HG02973 (cell line): ENCODE data around the gene TAC4.

Experiments used
- ATAC-seq: cut with Tn5 transposase; IDR thresholded peaks from one replicate; pipeline ENCODE4 v1.9.1; 2021; ENCODE audit warnings: moderate library complexity; ENCODE audit not compliant: unreplicated experiment

Gene TAC4

DNA sequence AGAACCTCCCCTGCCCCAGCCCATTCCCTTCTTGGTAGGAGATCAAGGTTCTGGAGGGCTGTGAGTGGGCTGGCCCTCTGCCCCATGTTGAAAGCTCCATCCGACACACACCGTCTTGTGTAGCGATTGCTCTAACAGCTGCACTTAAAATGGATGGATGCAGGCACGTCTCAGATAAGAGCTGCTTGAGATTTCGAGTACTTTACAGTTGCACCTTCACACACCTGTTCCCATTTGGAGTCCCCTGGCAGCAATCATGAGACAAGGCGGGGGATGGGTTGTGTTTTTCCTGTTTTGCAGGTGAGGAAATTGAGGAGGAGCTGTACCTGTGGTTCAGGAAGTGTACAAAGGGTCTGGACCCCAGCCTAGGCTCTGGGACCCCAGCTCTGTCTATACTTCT is 25.6 kb upstream of the TAC4 start:
- ATAC-seq: no peak

DNA sequence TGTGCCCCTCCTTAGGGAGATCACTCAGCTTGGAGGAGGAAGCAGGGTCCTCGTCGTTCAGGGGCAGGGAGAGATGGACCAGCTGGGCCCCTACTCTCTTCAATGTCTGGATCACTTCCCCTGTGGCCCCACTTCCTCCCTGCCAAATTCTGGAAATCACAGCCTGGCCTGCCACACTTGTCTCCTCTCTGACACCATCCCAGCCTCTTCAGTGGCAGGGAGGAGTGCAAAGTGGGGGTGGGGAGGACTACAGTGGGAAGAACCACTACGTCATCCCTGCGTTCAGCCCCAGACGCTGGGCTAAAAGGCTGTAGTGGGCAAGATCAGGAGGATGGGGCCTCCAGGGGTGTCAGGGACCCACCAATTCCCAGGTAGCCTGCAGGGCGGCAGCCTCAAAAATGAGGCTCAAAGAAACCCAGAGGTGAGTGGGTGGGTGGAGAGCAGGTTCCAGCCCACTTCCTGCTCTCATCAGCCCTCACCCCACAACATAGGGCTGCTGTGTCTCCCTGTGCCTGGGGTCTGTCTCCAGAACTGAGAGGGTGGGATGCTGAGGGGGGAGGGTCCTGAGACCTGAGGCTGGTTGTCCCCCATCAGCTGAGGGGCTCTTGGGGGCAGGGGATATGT is 25.0 kb upstream of the TAC4 start:
- no peak for ATAC-seq

DNA sequence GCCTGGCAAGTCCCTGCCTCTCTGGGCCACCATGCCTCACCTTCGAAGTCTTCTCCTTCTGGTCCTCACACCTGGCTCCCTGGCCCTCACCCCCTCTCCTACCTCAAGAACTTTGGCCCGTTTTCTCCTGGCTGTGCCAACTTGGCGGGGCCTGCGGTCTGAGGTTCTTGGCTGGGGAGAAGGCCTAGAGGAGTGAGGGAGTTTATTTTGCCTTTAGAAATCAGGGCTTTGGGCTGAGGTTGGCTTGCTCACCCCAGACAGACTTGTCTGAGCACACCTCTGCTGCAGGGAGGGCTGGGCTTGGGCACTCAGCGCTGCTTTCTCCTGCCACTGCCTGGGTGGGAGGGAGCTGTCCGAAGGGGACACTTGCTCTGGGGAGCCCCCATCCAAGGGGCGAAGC is 23.3 kb upstream of the TAC4 start:
- no peak for ATAC-seq

DNA sequence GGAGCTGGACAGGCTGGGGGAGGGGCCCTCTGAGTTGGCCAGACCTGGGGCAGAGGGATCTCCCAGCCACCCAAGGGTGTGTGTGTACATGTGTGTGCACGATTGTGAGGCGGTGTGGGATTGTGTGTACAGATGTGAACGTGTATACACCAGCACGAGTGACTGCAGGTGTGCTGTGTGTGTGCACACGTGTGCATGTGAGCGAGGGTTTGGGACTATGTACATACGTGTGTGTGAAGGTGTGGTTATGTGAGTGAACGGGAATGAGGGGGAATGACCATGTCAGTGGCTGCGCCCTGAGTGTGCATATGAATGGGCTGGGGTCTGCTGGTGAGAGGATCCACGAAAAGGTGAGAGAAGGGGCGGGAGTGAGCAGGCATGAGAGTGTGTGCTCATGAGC is 22.4 kb upstream of the TAC4 start:
- ATAC-seq: no peak

DNA sequence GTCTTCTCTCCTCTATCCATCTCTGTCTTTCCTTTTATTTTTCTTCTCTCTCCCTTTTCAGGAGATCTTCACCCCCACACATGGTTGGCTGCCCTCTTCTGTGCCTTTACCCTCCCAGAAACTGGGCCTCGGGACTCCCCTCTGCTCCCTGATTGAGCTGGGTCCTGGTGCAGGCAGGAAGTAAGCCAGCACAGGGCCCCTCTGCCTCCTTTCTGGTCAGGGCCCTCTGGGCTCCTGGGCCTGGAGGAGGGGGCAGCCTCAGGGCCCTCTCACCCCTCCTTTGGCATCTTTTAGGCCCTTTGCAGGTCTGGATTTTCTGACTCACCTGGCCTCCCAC is 21.1 kb upstream of the TAC4 start:
- ATAC-seq: no peak

DNA sequence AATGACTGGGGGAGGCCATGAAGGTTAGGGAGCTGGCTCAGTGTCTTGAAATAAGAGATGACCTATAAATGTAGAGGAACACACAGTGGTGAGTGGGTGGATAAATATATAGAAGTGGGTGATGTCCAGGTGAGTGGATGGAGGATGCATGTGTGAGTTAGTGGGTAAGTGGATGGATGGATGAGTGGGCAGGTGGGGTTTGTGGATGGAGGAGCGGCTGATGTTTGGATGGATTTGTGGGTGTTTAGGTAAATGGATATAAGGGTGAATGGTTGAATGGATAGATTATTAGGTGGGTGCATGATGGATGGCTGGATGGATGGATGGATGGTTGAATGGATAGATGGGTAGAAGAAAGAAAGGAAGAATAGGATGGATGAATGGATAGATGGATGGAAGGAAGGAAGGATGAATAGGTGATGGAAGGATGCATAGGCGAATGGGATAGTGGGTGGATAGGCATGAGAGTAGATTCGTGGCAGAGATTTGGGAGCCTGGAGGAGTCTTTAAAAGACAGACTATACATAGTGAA is 19.1 kb upstream of the TAC4 start:
- ATAC-seq: no peak

DNA sequence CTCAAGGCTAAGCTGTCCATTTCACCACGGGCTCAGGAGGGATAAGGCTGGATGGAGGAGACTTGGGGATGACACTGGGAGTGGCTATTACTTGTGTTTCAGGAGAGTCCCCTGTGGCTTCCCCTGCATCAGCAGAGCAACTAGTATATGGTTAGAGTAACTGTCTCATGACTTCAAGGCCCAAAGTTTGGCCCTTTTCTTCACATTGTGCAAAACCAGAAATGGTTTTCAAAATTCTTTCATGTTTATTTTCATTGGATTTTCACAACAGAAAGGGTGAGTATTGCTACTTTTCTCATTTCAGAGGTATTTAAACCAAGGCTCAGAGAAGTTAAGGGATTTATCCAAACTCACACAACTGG is 18.1 kb upstream of the TAC4 start:
- no peak for ATAC-seq

DNA sequence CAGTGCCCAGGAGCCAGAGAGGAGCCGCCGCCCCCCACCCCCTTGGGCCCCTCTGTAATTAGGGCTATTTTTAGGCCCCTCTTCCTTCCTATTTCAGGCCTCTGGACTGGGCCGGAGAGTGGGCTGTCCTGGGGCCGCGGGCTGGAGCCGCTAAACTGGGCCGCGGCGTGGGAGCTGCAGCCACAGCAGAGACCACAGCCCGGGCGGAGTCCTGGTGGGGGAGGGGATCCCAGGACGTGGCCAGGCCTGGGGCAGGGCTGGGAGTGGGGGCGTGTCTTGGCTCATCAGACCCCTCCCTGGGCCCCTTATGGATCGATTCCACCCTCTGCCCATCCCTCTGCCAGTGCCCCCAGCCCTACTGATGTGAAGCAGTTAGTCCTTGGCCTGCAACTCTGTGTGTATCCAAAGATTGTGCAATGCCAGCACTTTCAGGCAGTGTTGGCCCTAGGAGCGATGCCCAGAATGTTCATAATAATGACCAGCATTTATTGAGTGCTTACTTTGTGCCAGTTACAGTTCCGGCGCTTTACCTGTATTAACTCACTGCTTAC is 15.0 kb upstream of the TAC4 start:
- ATAC-seq: no peak

DNA sequence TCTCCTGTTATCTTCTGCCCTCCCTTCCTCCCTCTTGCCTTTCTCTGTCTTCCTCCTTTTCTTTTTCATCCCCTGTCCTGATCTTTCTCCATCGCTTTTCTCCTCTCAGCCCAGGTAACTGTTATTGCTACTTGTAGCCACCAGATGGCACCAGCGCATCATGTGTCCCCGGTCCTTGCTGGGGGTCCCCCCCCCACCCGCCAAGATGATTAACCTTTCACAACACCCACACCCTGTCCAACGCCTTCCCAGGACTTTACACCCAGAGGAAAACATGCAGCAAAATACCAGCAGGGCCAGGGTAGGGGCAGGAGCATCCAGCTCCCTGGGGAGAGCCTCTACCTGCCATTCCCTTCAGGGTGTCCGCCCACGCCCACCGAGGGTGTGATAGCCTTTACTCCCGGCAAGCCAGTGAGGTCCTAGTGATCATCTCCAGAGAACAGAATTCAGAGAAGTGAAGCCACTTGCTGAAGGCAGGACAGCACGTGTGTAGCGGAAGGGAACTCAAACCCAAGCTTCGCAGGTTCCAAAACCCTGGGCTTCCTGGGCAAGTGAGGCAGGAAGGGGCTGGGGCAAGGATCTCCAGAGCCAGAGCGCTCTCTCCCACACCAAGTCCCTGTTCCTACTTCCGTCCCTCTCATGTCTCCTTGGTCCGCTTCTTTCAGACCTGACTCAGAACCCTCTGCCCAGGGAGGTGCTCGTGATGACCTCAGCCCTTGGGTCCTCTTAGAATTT is 13.4 kb upstream of the TAC4 start:
- ATAC-seq: no peak

DNA sequence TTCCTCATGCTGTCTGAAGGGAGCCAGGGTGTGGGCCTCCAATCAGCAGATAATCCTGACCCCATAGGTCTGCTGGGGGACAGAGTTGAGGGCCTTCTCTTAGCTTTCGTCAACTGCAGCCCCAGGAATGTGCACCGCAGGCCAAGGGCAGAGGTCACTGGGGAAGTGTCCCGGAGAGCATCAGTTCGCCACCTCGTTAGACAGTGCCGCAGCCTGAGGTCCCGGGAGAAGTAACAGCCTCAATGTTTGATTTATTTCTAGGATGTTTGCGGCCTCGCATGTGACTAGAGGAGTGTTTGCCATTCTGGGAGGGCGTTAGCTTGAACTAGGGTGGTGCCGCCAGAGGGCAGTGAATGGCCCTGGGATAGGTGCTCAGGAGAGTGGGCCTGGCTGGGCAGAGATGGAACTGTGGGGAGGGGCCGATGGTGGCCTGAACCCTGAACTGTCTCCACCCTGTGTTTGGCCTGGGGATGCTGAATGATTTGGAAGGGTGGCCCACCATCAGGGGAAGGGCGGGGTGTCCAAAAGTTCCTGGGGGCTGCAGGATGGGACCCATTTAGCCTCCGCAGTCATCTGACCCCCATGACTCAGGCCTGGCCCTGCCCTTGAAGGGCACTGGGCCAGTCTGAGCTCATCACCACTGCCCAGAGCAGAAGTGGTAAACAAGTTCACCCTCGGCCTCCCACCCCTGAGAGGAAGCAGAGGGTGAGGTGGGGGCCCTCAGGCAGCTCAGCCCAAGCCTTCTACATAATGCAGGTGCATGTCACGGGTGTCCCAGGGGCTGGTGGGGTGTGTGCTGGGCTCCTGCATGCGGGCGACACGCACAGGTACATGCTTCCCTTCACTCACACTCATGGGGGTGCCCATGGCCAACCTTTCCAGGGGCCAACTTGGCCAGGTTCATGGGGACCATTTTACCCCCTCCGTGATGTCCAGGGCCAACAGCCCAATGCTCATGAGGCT is 12.4 kb upstream of the TAC4 start:
- ATAC-seq: no peak

DNA sequence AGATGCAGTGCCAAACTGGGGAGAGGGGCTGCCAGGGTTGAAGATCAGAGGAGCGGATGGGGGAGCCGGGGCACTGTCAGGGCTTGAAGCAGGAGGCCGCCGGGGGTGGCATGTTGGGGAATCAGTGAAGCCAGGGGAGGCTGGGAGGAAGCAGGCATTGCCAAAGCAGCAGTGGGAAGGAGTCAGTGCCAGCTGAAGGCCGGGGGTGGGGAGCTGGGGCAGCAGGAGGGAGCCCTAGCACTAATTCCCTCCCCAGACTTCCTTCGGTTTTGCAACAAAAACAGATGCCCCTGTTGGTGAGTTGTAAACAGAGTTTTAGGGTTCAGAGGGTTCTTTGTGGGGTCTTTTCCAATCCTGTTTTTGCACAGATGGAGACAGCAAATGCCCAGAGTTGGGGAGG is 10.9 kb upstream of the TAC4 start:
- no peak for ATAC-seq

DNA sequence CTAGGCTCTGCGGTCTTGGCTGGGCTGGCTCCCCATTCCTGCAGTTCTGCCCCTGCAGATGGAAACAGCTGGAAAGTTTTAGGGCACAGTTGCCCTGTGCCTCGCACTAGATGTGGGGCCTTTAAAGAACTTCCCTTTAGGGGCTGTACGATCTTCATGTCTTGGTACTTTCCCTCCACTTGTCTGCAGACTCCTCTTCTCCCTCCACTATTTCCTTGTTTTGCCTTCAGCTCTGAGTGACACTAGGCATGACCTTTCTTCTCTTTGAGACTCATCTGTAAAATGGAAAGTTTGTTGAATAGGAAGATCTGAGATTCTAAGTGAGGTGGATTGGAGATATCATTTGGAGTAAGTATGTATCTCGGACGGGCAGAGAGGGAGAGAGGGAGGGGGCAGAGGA is 6.3 kb upstream of the TAC4 start:
- no peak for ATAC-seq

DNA sequence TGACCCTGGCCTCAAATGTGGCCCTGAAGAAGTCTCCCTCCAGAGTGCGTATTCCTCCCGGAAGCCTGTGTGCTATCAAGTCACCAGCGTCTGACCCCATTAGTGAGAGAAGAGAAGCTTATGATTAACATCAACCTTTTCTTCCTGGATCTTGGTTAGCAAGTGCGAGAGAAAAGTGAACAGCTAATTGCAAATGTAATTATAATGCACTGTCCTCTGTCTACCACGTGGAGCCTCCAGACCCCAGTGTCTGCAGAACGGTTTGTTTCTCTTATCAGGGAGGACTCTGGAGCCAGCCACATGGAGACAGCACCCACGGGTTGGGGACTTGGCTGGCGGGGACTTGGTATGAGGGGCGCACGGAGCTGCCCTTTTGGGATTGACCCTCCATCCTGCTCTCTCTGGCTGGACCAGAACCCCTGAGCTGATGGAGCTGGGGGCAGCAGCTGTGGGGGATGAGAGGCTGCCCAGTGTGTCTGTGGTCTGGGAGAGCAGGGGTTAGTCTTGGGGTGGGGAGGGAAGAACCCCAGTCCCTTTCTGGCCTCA is 5.7 kb upstream of the TAC4 start:
- no peak for ATAC-seq

DNA sequence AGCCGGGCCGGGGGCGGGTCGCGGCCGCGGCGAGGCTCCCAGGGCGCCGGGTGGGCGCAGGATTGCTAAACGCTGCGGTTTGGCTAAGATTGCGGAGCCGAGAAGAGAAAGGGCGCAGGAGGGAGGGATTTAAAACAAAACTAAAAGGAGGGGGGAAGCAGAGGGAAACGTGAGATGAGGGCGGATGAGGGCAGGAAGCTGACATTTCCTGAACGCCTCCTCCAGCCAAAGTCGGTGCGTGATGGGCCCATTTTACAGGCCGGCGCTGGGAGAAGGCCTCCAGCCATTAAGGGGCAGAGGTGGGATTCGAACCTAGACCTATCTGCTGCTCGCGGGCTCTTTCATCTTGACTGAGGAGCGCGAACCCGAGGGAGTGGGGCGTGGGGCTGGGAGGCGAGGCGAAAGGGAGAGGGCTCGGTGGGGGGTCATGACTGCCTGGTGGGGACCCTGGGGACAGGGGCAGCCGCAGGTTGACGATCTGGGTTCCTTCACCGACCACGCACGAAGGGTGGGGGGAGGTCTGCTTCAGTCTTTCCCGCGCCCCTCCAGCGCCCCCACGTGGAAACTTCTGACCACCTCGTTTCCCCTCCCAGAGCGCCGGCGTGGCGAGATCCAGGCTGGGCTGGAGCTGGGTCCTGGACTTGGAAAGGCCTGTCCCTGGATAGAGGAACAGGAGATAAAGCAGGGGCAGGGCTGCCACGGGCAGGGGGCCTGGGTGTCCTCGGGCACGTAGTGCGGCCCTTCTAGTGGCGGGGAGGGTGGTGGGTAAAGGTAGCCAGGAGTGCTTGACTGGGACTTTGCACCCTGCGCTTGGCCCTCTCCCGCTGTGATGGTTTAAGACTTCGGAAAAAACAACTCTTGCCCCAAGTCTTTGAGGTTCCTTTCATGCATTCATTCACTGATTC is 3.8 kb upstream of the TAC4 start:
- ATAC-seq: no peak

DNA sequence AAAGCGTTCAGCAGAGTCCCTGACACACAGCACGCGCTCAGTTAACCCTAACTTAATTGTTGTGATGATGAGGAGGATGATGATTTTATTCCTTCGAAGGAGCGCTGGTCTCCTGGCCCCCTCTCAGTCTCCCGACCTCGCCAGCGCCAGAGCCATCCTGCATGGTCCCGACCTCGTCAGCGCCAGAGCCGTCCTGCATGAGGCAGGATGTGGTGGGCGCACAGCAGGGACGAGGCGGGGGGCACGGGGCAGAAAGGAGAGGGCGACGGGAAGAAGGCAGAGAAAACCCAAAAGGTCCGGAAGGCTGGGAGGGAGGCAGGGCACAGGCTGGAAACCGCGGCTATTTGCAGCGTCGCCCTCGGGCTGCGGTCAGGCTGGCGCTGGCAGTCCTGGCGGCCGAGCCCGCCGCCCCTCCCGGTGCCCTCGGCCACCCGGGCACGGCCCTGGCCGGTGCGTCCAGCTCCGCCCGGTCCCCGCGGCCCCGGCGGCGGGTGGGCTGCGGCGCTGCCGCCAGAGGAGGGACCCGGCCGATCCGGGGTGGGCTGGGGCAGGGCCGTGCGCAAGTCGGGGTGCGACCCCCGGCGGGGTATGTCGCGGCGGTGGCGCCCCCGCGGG is 3.0 kb upstream of the TAC4 start:
- ATAC-seq: no peak

DNA sequence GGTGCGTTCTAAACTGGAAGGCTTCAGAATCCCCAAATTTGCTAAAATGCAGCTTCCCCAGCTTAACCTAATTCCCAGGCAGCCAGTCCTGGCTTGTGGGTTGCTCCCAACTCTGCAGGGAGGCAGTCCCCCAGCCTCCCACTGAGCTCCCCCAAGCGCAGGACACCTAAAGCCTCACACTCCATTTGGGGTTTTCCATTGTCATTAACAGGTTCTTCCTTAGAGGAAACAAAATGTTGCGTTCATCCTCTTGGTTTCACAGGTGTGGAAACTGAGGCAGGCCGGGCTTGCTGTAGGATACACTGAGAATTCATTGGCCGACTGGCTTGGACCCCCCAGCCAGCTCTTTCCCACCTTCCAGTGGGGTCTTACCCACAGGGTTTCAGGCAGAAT is 2.3 kb upstream of the TAC4 start:
- ATAC-seq: no peak

DNA sequence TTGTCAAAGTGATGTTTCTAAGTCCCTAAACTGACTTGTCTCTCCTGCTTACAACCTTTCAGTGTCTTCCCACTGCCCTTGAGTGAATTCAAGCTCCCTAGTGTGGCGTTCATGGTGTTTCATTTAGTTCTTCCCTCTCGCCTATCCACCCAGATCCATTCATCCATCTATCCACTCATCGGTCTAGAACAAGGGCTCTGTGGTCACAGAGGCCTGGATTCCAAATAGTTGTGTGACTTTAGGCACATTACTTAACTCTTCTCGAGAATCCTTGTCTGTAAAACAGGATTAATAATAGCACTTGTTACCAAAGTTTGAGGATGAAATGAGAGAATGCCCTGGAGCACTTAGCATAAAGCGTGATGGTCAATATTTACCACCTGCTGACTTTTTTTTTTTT is 870 bp upstream of the TAC4 start:
- no peak for ATAC-seq

DNA sequence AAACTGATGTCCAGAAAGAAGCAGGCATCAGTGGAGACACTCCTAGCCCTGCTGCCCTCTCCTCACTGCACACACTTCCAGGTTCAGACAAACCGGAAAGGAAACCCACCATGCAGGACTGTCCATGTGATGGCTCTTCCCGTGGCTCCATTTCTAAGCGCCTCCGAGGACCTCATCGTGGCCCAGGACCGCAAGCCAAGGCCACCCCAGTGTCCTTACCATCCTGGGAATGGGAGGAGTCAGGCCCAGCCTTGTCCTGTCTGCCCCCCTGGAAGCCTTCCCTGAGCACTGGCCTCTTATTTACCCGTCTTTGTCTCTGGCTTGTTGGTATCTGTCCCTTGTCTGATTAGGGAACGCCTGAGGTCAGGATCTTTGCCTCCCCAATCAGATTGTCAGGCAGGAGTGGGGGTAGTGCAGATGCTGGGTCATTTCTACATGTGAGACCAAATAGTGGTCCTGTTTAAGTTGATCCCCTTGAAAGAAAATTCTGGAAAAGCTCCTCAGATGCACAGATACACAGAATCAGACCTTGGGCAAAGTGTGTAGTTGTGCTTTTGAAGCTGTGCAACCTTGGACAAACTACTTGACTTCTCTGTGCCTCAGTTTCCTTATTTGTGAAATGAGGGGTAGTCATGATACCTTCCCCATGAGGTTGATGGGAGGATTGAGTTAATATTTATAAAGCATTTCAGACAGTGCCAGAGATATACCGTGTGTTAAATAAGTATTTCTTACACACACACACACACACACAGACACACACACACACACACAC is 744 bp downstream of the TAC4 start:
- no peak for ATAC-seq

DNA sequence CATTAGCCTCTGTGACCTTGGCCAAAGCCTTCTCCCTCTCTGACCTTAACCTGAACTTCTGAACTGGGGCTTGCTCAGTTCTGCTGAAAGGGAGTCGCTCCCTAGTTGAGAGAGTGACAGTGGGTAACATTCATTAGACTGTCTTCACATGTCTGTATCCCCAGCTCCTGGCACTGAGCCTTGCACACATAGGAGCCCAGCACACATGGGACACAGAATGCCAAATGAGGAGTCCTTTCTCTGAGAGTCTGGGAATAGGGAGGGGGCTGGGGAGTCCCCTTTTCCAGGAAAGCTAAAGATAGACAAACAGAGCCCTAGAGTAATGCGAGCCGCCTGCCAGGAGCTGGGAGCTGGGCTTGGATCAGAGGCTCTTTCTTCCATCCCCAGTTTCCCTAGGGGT is 2.5 kb downstream of the TAC4 start:
- no peak for ATAC-seq
